ENCODE measurements around the gene SPATA9. TPM values are rescaled to one million over a fixed set of nuclear protein-coding genes. Genes with fewer than 3 reads are reported as not detected.

The SPATA9 gene
- total and polyA plus RNA-seq, 4 donors = 0.28 to 0.49 TPM; not detected in 2

DNA sequence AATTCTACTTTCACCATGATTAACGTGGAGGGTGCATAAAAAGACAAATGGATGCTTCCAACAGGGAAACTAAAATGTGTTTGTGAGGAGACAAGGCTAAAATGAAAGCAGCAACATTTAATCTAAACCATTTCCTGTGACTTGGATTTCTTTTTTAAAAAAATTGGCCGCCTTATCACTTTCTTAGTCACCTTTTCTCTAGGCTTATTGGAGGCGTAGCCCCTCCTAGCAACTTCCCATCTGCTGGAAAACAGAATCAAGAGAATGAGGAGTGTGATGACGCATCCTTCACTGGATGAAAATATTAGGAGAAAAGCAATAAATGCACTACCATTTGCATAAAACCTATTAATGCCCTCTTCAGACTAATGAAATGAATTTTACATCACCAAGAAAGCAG, 63.7 kb downstream of the SPATA9 start:
- H3K36me3 ChIP-seq (ENCODE audit: control insufficient read depth in 4 of 4, insufficient read depth in 3 of 4, low read depth in 1 of 4, low read length in 3 of 4) = no peaks in the 10 kb centered on the region
- no peaks in the 10 kb centered on the region for H3K9me3 ChIP-seq (ENCODE audit: control insufficient read depth in 4 of 4, low read length in 3 of 4)
- H3K27ac ChIP-seq (ENCODE audit: low read depth in 1 of 2, low read length in 2 of 2) = no peak overlapping the region
- TF ChIP-seq, protein P1, sequence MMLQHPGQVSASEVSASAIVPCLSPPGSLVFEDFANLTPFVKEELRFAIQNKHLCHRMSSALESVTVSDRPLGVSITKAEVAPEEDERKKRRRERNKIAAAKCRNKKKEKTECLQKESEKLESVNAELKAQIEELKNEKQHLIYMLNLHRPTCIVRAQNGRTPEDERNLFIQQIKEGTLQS (IDR thresholded peaks at IDR 0.05) = no peak
- no peak for TF ChIP-seq NR2F2 (IDR thresholded peaks at IDR 0.05)
- no peak for TF ChIP-seq HNF4G (IDR thresholded peaks at IDR 0.05)
- TF ChIP-seq HNF4A (conservative IDR thresholded peaks at IDR 0.05) = no peak
- no peak for TF ChIP-seq FOXA2 (IDR thresholded peaks at IDR 0.05)
- no peaks in the 10 kb centered on the region for H3K27me3 ChIP-seq (ENCODE audit: control insufficient read depth in 4 of 4, insufficient read depth in 4 of 4, low read length in 3 of 4)
- peaks cover 4 to 26% (median 17%) of the 10 kb centered on the region in 4 donors for H3K4me1 ChIP-seq (ENCODE audit: control insufficient read depth in 4 of 4, insufficient read depth in 4 of 4, low read length in 3 of 4)
- WGBS = 89% methylated on average over 4 of the region's 4 CpGs
- H3K9ac ChIP-seq (ENCODE audit: low read depth in 1 of 2, low read length in 2 of 2) = no peak overlapping the region
- no peak overlapping the region for H3K4me3 ChIP-seq (ENCODE audit: low read depth in 1 of 3, low read length in 3 of 3)
- no peak for DNase-seq (ENCODE audit: low spot score)

DNA sequence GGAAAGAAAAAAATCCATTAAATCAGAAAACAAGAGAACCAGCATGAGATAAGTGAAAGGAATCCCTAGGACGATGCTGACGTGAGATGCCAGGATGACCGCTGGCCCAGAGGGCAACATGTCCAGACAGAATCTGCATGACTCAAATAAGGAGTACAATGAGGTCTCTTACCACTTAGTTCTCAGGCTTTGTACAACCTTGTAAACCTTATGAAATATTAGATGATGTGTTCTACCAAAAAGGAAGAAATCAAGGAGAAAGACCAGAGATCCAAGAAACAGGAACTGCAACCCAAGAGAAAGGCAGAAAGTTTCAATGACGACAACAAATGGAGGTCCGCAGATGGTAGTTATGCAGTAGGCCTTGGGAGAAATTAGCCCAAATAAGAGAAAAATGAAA, 65.7 kb downstream of the SPATA9 start:
- TF ChIP-seq JUND (IDR thresholded peaks at IDR 0.05) = no peak
- no peak for TF ChIP-seq GABPA (IDR thresholded peaks at IDR 0.05 in 1 of 2, conservative IDR thresholded peaks at IDR 0.05 in 1 of 2)
- TF ChIP-seq SP1 (IDR thresholded peaks at IDR 0.05) = no peak
- TF ChIP-seq, protein P2, sequence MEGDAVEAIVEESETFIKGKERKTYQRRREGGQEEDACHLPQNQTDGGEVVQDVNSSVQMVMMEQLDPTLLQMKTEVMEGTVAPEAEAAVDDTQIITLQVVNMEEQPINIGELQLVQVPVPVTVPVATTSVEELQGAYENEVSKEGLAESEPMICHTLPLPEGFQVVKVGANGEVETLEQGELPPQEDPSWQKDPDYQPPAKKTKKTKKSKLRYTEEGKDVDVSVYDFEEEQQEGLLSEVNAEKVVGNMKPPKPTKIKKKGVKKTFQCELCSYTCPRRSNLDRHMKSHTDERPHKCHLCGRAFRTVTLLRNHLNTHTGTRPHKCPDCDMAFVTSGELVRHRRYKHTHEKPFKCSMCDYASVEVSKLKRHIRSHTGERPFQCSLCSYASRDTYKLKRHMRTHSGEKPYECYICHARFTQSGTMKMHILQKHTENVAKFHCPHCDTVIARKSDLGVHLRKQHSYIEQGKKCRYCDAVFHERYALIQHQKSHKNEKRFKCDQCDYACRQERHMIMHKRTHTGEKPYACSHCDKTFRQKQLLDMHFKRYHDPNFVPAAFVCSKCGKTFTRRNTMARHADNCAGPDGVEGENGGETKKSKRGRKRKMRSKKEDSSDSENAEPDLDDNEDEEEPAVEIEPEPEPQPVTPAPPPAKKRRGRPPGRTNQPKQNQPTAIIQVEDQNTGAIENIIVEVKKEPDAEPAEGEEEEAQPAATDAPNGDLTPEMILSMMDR (IDR thresholded peaks at IDR 0.05; ENCODE audit: low read depth, low read length, missing input control) = no peak
- no peak for TF ChIP-seq RAD21 (IDR thresholded peaks at IDR 0.05)
- no peak for TF ChIP-seq FOXA1 (IDR thresholded peaks at IDR 0.05)
- no peak for TF ChIP-seq HNF4A (conservative IDR thresholded peaks at IDR 0.05)
- no peak for TF ChIP-seq EGR1 (IDR thresholded peaks at IDR 0.05; ENCODE audit: low read depth in 2 of 2)
- TF ChIP-seq FOXA2 (IDR thresholded peaks at IDR 0.05) = no peak
- TF ChIP-seq YY1 (IDR thresholded peaks at IDR 0.05) = no peak
- no peak for TF ChIP-seq RXRA (IDR thresholded peaks at IDR 0.05)
- no peak for TF ChIP-seq NR2F2 (IDR thresholded peaks at IDR 0.05)
- TF ChIP-seq, protein P1 (IDR thresholded peaks at IDR 0.05) = no peak
- TF ChIP-seq, protein P3, sequence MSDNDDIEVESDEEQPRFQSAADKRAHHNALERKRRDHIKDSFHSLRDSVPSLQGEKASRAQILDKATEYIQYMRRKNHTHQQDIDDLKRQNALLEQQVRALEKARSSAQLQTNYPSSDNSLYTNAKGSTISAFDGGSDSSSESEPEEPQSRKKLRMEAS (IDR thresholded peaks at IDR 0.05) = no peak
- no peak for TF ChIP-seq HNF4G (IDR thresholded peaks at IDR 0.05)
- no peak for TF ChIP-seq TAF1 (conservative IDR thresholded peaks at IDR 0.05)
- TF ChIP-seq, protein P4, sequence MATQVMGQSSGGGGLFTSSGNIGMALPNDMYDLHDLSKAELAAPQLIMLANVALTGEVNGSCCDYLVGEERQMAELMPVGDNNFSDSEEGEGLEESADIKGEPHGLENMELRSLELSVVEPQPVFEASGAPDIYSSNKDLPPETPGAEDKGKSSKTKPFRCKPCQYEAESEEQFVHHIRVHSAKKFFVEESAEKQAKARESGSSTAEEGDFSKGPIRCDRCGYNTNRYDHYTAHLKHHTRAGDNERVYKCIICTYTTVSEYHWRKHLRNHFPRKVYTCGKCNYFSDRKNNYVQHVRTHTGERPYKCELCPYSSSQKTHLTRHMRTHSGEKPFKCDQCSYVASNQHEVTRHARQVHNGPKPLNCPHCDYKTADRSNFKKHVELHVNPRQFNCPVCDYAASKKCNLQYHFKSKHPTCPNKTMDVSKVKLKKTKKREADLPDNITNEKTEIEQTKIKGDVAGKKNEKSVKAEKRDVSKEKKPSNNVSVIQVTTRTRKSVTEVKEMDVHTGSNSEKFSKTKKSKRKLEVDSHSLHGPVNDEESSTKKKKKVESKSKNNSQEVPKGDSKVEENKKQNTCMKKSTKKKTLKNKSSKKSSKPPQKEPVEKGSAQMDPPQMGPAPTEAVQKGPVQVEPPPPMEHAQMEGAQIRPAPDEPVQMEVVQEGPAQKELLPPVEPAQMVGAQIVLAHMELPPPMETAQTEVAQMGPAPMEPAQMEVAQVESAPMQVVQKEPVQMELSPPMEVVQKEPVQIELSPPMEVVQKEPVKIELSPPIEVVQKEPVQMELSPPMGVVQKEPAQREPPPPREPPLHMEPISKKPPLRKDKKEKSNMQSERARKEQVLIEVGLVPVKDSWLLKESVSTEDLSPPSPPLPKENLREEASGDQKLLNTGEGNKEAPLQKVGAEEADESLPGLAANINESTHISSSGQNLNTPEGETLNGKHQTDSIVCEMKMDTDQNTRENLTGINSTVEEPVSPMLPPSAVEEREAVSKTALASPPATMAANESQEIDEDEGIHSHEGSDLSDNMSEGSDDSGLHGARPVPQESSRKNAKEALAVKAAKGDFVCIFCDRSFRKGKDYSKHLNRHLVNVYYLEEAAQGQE (IDR thresholded peaks at IDR 0.05) = no peak
- TF ChIP-seq, protein P5, sequence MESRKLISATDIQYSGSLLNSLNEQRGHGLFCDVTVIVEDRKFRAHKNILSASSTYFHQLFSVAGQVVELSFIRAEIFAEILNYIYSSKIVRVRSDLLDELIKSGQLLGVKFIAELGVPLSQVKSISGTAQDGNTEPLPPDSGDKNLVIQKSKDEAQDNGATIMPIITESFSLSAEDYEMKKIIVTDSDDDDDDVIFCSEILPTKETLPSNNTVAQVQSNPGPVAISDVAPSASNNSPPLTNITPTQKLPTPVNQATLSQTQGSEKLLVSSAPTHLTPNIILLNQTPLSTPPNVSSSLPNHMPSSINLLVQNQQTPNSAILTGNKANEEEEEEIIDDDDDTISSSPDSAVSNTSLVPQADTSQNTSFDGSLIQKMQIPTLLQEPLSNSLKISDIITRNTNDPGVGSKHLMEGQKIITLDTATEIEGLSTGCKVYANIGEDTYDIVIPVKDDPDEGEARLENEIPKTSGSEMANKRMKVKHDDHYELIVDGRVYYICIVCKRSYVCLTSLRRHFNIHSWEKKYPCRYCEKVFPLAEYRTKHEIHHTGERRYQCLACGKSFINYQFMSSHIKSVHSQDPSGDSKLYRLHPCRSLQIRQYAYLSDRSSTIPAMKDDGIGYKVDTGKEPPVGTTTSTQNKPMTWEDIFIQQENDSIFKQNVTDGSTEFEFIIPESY (IDR thresholded peaks at IDR 0.05) = no peak
- no peaks in the 10 kb centered on the region for H3K36me3 ChIP-seq (ENCODE audit: control insufficient read depth in 4 of 4, insufficient read depth in 3 of 4, low read depth in 1 of 4, low read length in 3 of 4)
- peaks cover 0 to 2% (median under 1%) of the 10 kb centered on the region in 4 donors for H3K9me3 ChIP-seq (ENCODE audit: control insufficient read depth in 4 of 4, low read length in 3 of 4)
- no peak overlapping the region for H3K4me3 ChIP-seq (ENCODE audit: low read depth in 1 of 3, low read length in 3 of 3)
- no peak overlapping the region for H3K27ac ChIP-seq (ENCODE audit: low read depth in 1 of 2, low read length in 2 of 2)
- H3K9ac ChIP-seq (ENCODE audit: low read depth in 1 of 2, low read length in 2 of 2) = no peak overlapping the region
- WGBS = 96% methylated on average over 5 of the region's 5 CpGs
- DNase-seq (ENCODE audit: low spot score) = no peak
- peaks cover 4 to 26% (median 17%) of the 10 kb centered on the region in 4 donors for H3K4me1 ChIP-seq (ENCODE audit: control insufficient read depth in 4 of 4, insufficient read depth in 4 of 4, low read length in 3 of 4)
- H3K27me3 ChIP-seq (ENCODE audit: control insufficient read depth in 4 of 4, insufficient read depth in 4 of 4, low read length in 3 of 4) = no peaks in the 10 kb centered on the region

All from liver (tissue), 9 donors.